HFFc6 (cell line): ENCODE data around the gene COL28A1. TPM values are rescaled to one million over a fixed set of nuclear protein-coding genes. Genes with fewer than 3 reads are reported as not detected.
"Not testable (repeated sequence)": the region's sequence is repeated elsewhere in the genome, so short reads cannot be mapped to it uniquely, and the experiment has no call there.

Source experiments
- DNase-seq: peaks from one replicate; pipeline ENCODE4 v3.0.0-alpha.2; 2018
- H3K27ac Mint-ChIP-seq: 2 replicates; pipeline ENCODE4 v1.8.0; 2020; ENCODE audit warnings: mild to moderate bottlenecking, mixed read lengths
- H3K27me3 Mint-ChIP-seq: 2 replicates; pipeline ENCODE4 v1.8.0; 2021; ENCODE audit warnings: mild to moderate bottlenecking, moderate library complexity, mixed read lengths; ENCODE audit not compliant: insufficient read depth
- H3K36me3 Mint-ChIP-seq: 2 replicates; pipeline ENCODE4 v1.8.0; 2021; ENCODE audit warnings: low read depth, mixed read lengths
- H3K4me1 Mint-ChIP-seq: 2 replicates; pipeline ENCODE4 v1.8.0; 2020; ENCODE audit warnings: low read depth, mixed read lengths
- H3K4me3 Mint-ChIP-seq: 2 replicates; pipeline ENCODE4 v1.8.0; 2020; ENCODE audit warnings: mild to moderate bottlenecking, moderate library complexity, mixed read lengths
- H3K9me3 Mint-ChIP-seq: 2 replicates; pipeline ENCODE4 v1.8.0; 2020; ENCODE audit warnings: mild to moderate bottlenecking, mixed read lengths
- total RNA-seq, 6 experiments: library from RNA; stranded (reverse); fragmentation: NEBNext Ultra II Directional; extraction: Animal tissue kit (Norgen Biotek cat#: 25700); gene quantifications; 2 replicates in 1 of 6; 3 replicates in 5 of 6; pipeline ENCODE4 v1.2.3, GENCODE V29; 2021
- TF ChIP-seq, protein P1 (sequence below): fragments of 200-600 bp; sonication (generic); IDR thresholded peaks from 2 replicates; pipeline ENCODE4 v1.5.0; 2021; ENCODE audit warnings: antibody characterized with exemption, mild to moderate bottlenecking

The COL28A1 gene
- total RNA-seq, 6 experiments from 2014 or later = 0.07 to 0.14 TPM; not detected in 4

DNA sequence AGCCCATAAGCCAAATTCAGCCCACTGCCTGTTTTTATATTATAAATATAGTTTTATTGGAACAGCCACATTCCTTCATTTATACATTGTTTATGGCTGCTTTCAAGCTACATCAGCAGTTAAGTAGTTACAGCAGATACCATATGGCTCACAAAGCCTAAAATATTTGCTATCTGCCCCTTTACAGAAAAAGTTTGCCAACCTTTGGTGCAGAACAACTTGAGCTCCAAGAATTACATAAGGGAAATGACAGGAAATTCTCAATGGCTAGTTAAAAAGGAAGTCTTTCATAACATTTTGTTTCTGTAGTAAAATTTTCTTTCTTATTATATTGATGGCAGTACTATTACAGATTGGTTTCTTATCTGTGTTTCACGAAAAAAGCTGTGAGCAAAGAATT, 59.3 kb downstream of the COL28A1 start:
- Mint-ChIP-seq H3K27me3 (no peaks in the 10 kb centered on the region), H3K36me3 (no peaks in the 10 kb centered on the region; the same call in 1 of the 2 replicates), H3K4me3 (no peak overlapping the region), H3K9me3 (peaks cover 8% of the 10 kb centered on the region), H3K4me1 (peaks cover 20% of the 10 kb centered on the region; the same call in 1 of the 2 replicates), H3K27ac (no peak overlapping the region)
- TF ChIP-seq, protein P1, sequence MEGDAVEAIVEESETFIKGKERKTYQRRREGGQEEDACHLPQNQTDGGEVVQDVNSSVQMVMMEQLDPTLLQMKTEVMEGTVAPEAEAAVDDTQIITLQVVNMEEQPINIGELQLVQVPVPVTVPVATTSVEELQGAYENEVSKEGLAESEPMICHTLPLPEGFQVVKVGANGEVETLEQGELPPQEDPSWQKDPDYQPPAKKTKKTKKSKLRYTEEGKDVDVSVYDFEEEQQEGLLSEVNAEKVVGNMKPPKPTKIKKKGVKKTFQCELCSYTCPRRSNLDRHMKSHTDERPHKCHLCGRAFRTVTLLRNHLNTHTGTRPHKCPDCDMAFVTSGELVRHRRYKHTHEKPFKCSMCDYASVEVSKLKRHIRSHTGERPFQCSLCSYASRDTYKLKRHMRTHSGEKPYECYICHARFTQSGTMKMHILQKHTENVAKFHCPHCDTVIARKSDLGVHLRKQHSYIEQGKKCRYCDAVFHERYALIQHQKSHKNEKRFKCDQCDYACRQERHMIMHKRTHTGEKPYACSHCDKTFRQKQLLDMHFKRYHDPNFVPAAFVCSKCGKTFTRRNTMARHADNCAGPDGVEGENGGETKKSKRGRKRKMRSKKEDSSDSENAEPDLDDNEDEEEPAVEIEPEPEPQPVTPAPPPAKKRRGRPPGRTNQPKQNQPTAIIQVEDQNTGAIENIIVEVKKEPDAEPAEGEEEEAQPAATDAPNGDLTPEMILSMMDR = no peak
- DNase-seq = no peak

DNA sequence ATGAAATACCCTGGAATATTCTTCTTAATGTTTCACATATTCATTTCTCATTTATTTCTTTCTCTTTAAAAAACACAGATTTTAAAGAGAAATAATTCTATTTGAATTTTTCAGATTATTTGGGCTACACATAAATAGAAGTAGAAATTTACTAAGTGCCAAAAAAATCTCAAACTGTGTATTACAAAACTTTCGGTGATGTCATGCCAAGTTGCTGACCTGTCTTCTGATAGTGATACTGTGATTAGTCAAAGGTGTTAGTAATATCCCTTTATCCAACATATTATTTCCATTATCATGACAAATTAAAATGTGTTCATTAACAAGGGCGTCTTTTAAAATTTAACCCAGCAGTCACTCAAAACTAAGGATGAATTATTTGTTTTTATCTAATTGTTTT, 60.1 kb downstream of the COL28A1 start:
- TF ChIP-seq, protein P1 = no peak
- no peaks in the 10 kb centered on the region; the same call in 1 of the 2 replicates for H3K36me3 Mint-ChIP-seq
- peaks cover 16% of the 10 kb centered on the region; the same call in 1 of the 2 replicates for H3K4me1 Mint-ChIP-seq
- H3K9me3 Mint-ChIP-seq = peaks cover 8% of the 10 kb centered on the region
- DNase-seq = no peak
- H3K27ac Mint-ChIP-seq = no peak overlapping the region
- no peaks in the 10 kb centered on the region for H3K27me3 Mint-ChIP-seq
- H3K4me3 Mint-ChIP-seq = no peak overlapping the region

DNA sequence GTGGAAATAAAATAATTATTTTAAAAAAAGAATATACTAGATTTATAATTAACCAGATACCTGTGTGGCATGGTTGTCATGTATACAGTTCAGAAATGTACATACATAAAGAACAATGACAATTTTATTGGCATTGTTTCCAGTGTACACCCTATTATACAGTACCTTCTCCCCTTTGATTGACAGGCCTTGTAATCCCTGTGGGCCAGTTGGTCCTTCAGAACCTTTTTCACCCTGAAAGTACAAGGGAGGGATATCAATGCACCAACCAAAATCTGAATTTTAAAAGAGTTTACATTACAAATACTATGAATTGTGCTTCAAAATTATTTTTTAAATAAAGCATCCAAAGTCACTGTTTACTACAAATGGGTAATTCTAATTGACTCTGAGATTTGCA, 61.2 kb downstream of the COL28A1 start:
- Mint-ChIP-seq H3K4me3 (no peak overlapping the region), H3K27me3 (no peaks in the 10 kb centered on the region), H3K36me3 (no peaks in the 10 kb centered on the region; the same call in 1 of the 2 replicates), H3K27ac (no peak overlapping the region), H3K9me3 (peaks cover 8% of the 10 kb centered on the region), H3K4me1 (peaks cover 16% of the 10 kb centered on the region; the same call in 1 of the 2 replicates)
- TF ChIP-seq, protein P1 = no peak
- no peak for DNase-seq

DNA sequence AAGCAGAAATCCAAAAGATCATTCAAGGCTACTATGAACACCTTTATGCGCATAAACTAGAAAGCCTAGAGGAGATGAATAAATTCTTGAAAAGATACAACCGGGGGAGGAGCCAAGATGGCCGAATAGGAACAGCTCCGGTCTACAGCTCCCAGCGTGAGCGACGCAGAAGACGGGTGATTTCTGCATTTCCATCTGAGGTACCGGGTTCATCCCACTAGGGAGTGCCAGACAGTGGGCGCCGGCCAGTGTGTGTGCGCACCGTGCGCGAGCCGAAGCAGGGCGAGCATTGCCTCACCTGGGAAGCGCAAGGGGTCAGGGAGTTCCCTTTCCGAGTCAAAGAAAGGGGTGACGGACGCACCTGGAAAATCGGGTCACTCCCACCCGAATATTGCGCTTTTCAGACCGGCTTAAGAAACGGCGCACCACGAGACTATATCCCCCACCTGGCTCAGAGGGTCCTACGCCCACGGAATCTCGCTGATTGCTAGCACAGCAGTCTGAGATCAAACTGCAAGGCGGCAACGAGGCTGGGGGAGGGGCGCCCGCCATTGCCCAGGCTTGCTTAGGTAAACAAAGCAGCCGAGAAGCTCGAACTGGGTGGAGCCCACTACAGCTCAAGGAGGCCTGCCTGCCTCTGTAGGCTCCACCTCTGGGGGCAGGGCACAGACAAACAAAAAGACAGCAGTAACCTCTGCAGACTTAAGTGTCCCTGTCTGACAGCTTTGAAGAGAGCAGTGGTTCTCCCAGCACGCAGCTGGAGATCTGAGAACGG, 70.5 kb downstream of the COL28A1 start:
- not testable (repeated sequence) for H3K4me1 Mint-ChIP-seq, H3K27ac Mint-ChIP-seq, DNase-seq, H3K4me3 Mint-ChIP-seq, H3K27me3 Mint-ChIP-seq, H3K36me3 Mint-ChIP-seq
- H3K9me3 Mint-ChIP-seq = peaks cover 11% of the 10 kb centered on the region

DNA sequence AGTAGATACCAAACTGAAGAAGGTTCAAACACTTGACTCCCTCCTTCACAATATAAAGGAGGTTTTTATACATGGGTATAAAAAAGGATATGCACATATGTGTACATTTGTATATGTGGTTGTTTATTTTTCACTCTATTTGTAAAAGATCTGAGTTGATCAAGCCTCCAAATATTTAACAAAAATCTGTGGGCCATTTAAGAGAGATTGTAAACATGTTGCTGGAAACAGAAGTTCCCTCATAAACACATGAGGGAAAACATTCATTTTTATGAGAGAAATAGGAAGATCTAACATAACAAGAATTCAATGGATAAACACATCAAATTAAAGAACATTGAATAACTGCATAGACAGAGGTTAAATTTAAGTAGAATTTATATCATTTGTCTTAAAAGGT, 81.7 kb downstream of the COL28A1 start:
- peaks cover 13% of the 10 kb centered on the region for H3K9me3 Mint-ChIP-seq
- TF ChIP-seq, protein P1 = no peak
- DNase-seq = no peak
- peaks cover 13% of the 10 kb centered on the region; the same call in 1 of the 2 replicates for H3K36me3 Mint-ChIP-seq
- H3K27ac Mint-ChIP-seq = no peak overlapping the region
- H3K4me1 Mint-ChIP-seq = 0 out of 2 replicates have a peak, but pooled peaks cover 7% of the 10 kb centered on the region
- no peaks in the 10 kb centered on the region for H3K27me3 Mint-ChIP-seq
- no peak overlapping the region for H3K4me3 Mint-ChIP-seq

DNA sequence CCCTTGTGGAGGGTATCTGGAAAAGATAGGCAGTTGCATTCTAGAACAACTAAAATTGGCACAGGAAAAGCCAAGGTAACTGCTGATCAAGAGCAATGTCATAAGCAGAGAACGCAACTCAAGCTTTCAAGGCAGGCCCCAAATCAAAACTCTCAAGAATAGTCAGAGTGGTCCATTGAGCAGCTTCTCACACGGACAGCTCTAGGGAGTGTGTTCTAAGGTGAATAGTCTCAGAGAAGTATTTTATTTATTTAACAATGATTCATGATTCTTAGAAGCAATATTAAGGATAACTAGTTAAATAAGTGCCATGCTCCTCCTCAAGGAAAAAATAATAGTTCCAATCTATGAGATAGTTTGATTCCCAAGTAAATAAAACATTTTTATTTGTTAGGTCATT, 83.0 kb downstream of the COL28A1 start:
- Mint-ChIP-seq H3K4me3 (no peak overlapping the region), H3K27me3 (no peaks in the 10 kb centered on the region), H3K4me1 (0 out of 2 replicates have a peak, but pooled peaks cover 7% of the 10 kb centered on the region), H3K36me3 (peaks cover 21% of the 10 kb centered on the region), H3K9me3 (peaks cover 25% of the 10 kb centered on the region), H3K27ac (no peak overlapping the region)
- TF ChIP-seq, protein P1 = no peak
- no peak for DNase-seq
